Measurements from ENCODE around the gene ZNF554.
A peak's percentile ranks its signal among the peaks of the same experiment; 100 is the strongest.
"Not testable (repeated sequence)": the region's sequence is repeated elsewhere in the genome, so short reads cannot be mapped to it uniquely, and the experiment has no call there.

ZNF554 gene

GRCh38 chr19:2816641-2817040 lies 3.0 kb upstream of the ZNF554 start:
- Histone ChIP-seq H3K9ac (ENCODE audit: low read depth, low read length, poor library complexity, severe bottlenecking) (no peak overlapping the region), H3K4me2 (ENCODE audit: low read depth, low read length, poor library complexity, severe bottlenecking) (no peak overlapping the region), H3K27me3 (ENCODE audit: insufficient read depth, low read length, poor library complexity, severe bottlenecking) (no peaks in the 10 kb centered on the region), H3K36me3 (ENCODE audit: insufficient read depth, low read length) (peaks cover 5% of the 10 kb centered on the region; the same call in 1 of the 2 replicates), H3K9me3 (ENCODE audit: insufficient read depth, low read depth, low read length) (no peaks in the 10 kb centered on the region), H4K20me1 (ENCODE audit: insufficient read depth, low read length, poor library complexity, severe bottlenecking) (no peaks in the 10 kb centered on the region), H3K4me1 (ENCODE audit: insufficient read depth, low read length, poor library complexity, severe bottlenecking) (no peaks in the 10 kb centered on the region), H3K9me2 (replicated peaks; ENCODE audit: low read depth, low read length) (no peaks in the 10 kb centered on the region), H3F3A (ENCODE audit: low read depth) (no peaks in the 10 kb centered on the region), H3K79me2 (ENCODE audit: insufficient read depth, low read length) (no peaks in the 10 kb centered on the region; the same call in 1 of the 2 replicates), H2AFZ (ENCODE audit: low read length) (no peak overlapping the region), H3K4me3 (ENCODE audit: low read length, poor library complexity, severe bottlenecking) (no peak overlapping the region)
- TF ChIP-seq EZH2phosphoT487 (IDR thresholded peaks at IDR 0.05; ENCODE audit: borderline replicate concordance): no peak
- no peak for TF ChIP-seq CTCF (conservative IDR thresholded peaks at IDR 0.05; ENCODE audit: low read length)

- H3K27me3 ChIP-seq (ENCODE audit: insufficient read depth, low read length, poor library complexity, severe bottlenecking); H2AFZ ChIP-seq (ENCODE audit: low read length); H3K9ac ChIP-seq (ENCODE audit: low read depth, low read length, poor library complexity, severe bottlenecking); H3F3A ChIP-seq (ENCODE audit: low read depth); H3K79me2 ChIP-seq (ENCODE audit: insufficient read depth, low read length); H3K4me2 ChIP-seq (ENCODE audit: low read depth, low read length, poor library complexity, severe bottlenecking); H4K20me1 ChIP-seq (ENCODE audit: insufficient read depth, low read length, poor library complexity, severe bottlenecking); H3K9me2 ChIP-seq (replicated peaks; ENCODE audit: low read depth, low read length); H3K36me3 ChIP-seq (ENCODE audit: insufficient read depth, low read length); H3K4me1 ChIP-seq (ENCODE audit: insufficient read depth, low read length, poor library complexity, severe bottlenecking); H3K9me3 ChIP-seq (ENCODE audit: insufficient read depth, low read depth, low read length); H3K4me3 ChIP-seq (ENCODE audit: low read length, poor library complexity, severe bottlenecking): not testable (repeated sequence)
These were observed 2.3 kb upstream of the ZNF554 start for GRCh38 chr19:2817237-2817829.

GRCh38 chr19:2820112-2820702 lies 539 bp downstream of the ZNF554 start:
- no peaks in the 10 kb centered on the region for H3K36me3 ChIP-seq (ENCODE audit: insufficient read depth, low read length)
- H3K4me3 ChIP-seq (ENCODE audit: low read length, poor library complexity, severe bottlenecking): peak overlapping the region; percentile 87
- peak overlapping the region; percentile 76; the same call in 1 of the 2 replicates for H2AFZ ChIP-seq (ENCODE audit: low read length)
- no peaks in the 10 kb centered on the region for H3K9me2 ChIP-seq (replicated peaks; ENCODE audit: low read depth, low read length)
- no peaks in the 10 kb centered on the region for H3K9me3 ChIP-seq (ENCODE audit: insufficient read depth, low read depth, low read length)
- no peaks in the 10 kb centered on the region for H3K4me1 ChIP-seq (ENCODE audit: insufficient read depth, low read length, poor library complexity, severe bottlenecking)
- H4K20me1 ChIP-seq (ENCODE audit: insufficient read depth, low read length, poor library complexity, severe bottlenecking): no peaks in the 10 kb centered on the region
- no peaks in the 10 kb centered on the region; the same call in 1 of the 2 replicates for H3K79me2 ChIP-seq (ENCODE audit: insufficient read depth, low read length)
- H3K4me2 ChIP-seq (ENCODE audit: low read depth, low read length, poor library complexity, severe bottlenecking): peak overlapping the region; percentile 79
- no peaks in the 10 kb centered on the region for H3F3A ChIP-seq (ENCODE audit: low read depth)
- no peaks in the 10 kb centered on the region for H3K27me3 ChIP-seq (ENCODE audit: insufficient read depth, low read length, poor library complexity, severe bottlenecking)
- TF ChIP-seq EZH2phosphoT487 (IDR thresholded peaks at IDR 0.05; ENCODE audit: borderline replicate concordance) (no peak), CTCF (conservative IDR thresholded peaks at IDR 0.05; ENCODE audit: low read length) (no peak)
- peak overlapping the region; percentile 89 for H3K9ac ChIP-seq (ENCODE audit: low read depth, low read length, poor library complexity, severe bottlenecking)

DNA sequence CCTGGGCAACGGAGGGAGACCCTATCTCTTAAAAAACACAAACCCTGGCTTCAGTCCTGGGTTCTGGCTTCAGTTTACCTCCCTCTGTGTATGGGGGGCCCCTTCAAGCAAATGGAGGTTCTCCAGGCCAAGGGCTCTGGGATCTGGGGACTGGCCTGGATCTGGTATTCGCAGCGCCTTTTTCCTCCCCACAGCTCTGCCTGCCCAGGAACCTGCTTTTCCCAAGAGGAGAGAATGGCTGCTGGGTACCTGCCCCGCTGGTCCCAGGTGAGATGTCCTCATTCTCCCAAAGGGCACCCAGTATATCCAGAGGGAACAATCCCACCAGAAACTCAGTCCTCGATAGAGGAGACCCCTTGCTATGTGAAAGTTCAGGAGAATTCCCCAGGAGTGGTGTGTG lies 3.2 kb downstream of the ZNF554 start:
- H3K9me3 ChIP-seq (ENCODE audit: insufficient read depth, low read depth, low read length): no peaks in the 10 kb centered on the region
- no peaks in the 10 kb centered on the region for H3K4me1 ChIP-seq (ENCODE audit: insufficient read depth, low read length, poor library complexity, severe bottlenecking)
- H3K9me2 ChIP-seq (replicated peaks; ENCODE audit: low read depth, low read length): no peaks in the 10 kb centered on the region
- no peak for TF ChIP-seq CTCF (conservative IDR thresholded peaks at IDR 0.05; ENCODE audit: low read length)
- no peak for TF ChIP-seq EZH2phosphoT487 (IDR thresholded peaks at IDR 0.05; ENCODE audit: borderline replicate concordance)
- H3K4me2 ChIP-seq (ENCODE audit: low read depth, low read length, poor library complexity, severe bottlenecking): no peak overlapping the region
- no peaks in the 10 kb centered on the region for H3K27me3 ChIP-seq (ENCODE audit: insufficient read depth, low read length, poor library complexity, severe bottlenecking)
- H3K36me3 ChIP-seq (ENCODE audit: insufficient read depth, low read length): no peaks in the 10 kb centered on the region
- no peaks in the 10 kb centered on the region for H4K20me1 ChIP-seq (ENCODE audit: insufficient read depth, low read length, poor library complexity, severe bottlenecking)
- no peak overlapping the region for H3K4me3 ChIP-seq (ENCODE audit: low read length, poor library complexity, severe bottlenecking)
- H3K9ac ChIP-seq (ENCODE audit: low read depth, low read length, poor library complexity, severe bottlenecking): no peak overlapping the region
- H2AFZ ChIP-seq (ENCODE audit: low read length): no peak overlapping the region
- no peaks in the 10 kb centered on the region for H3F3A ChIP-seq (ENCODE audit: low read depth)
- no peaks in the 10 kb centered on the region; the same call in 1 of the 2 replicates for H3K79me2 ChIP-seq (ENCODE audit: insufficient read depth, low read length)
